Bronchial epithelial cell (primary cell): ENCODE results near the gene CDH3. TPM values are rescaled to one million over a fixed set of nuclear protein-coding genes. Genes with fewer than 3 reads are reported as not detected.

Source experiments
- DNase-seq: peaks from one replicate; pipeline ENCODE4 v3.0.0-alpha.2; 2010; ENCODE audit warnings: low read depth
- FAIRE-seq: peaks from 2 replicates; lab custom pipeline; 2011; peaks lifted over from hg19 to GRCh38; lab: Jason Lieb, UNC
- H3K27me3 ChIP-seq: 2 replicates; pipeline ENCODE4 v1.5.1; 2011; ENCODE audit warnings: low read length; ENCODE audit not compliant: control insufficient read depth, insufficient read depth
- H3K36me3 ChIP-seq: 2 replicates; pipeline ENCODE4 v1.5.1; 2011; ENCODE audit warnings: low read length; ENCODE audit not compliant: control insufficient read depth, insufficient read depth
- H3K4me3 ChIP-seq: 2 replicates; pipeline ENCODE4 v1.5.1; 2011; ENCODE audit warnings: mild to moderate bottlenecking, low read depth, low read length, control low read depth
- total RNA-seq: library from RNA; depleted of rRNA; stranded (reverse); fragments of >200 nt; gene quantifications from 2 replicates; pipeline ENCODE4 v1.2.1, GENCODE V29; 2014
- TF ChIP-seq, protein P1 (sequence below): IDR thresholded peaks from 2 replicates; pipeline ENCODE4 v1.5.1; 2011; ENCODE audit warnings: mild to moderate bottlenecking, moderate library complexity, low read length, control low read depth, inconsistent platforms; ENCODE audit not compliant: insufficient read depth, severe bottlenecking

Gene CDH3
- total RNA-seq, 1 donor from 2014 or later, result 564 TPM

DNA sequence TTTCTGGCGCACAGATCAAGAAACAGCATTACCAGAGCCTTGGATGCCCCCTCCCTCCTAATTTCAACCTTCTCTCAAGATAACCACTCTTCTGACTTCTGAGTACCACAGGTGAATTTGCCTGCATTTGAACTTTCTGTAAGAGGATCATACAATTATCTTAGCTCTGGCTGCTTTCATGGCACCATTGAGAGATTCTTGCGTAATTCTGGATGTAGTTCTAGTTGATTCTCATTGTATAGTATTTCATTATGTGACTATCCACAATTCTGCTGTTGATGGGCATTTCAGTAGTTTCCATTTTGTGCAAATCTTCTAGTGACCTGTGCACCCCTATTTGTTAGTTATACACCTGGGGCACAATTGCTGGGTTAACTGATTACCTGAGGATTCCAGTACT, 7.5 kb downstream of the CDH3 start:
- H3K36me3 ChIP-seq, result peaks cover 25% of the 10 kb centered on the region
- TF ChIP-seq, protein P1, sequence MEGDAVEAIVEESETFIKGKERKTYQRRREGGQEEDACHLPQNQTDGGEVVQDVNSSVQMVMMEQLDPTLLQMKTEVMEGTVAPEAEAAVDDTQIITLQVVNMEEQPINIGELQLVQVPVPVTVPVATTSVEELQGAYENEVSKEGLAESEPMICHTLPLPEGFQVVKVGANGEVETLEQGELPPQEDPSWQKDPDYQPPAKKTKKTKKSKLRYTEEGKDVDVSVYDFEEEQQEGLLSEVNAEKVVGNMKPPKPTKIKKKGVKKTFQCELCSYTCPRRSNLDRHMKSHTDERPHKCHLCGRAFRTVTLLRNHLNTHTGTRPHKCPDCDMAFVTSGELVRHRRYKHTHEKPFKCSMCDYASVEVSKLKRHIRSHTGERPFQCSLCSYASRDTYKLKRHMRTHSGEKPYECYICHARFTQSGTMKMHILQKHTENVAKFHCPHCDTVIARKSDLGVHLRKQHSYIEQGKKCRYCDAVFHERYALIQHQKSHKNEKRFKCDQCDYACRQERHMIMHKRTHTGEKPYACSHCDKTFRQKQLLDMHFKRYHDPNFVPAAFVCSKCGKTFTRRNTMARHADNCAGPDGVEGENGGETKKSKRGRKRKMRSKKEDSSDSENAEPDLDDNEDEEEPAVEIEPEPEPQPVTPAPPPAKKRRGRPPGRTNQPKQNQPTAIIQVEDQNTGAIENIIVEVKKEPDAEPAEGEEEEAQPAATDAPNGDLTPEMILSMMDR, result no peak
- DNase-seq, result no peak
- no peaks in the 10 kb centered on the region for H3K27me3 ChIP-seq
- no peak for FAIRE-seq
- H3K4me3 ChIP-seq, result no peak overlapping the region

DNA sequence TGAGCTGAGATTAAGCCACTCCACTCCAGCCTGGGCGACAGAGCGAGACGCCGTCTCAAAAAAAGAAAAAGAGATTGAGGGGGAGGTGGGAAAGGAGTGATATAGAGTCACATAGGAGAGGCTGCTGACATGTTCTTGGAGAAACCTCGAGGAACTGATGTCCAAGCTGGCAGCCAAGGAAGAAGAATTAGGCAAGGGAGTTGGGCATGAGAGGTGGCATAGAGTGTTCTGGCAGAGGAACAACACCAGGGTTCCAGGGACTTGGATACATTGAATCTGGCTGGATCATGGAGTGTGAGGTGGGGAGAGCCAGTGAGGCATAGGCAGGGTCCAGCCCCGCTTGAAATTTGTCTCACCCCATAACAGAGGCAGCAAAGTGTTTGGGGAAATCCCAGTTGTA, 10.7 kb downstream of the CDH3 start:
- Histone ChIP-seq H3K4me3 (no peak overlapping the region), H3K27me3 (no peaks in the 10 kb centered on the region), H3K36me3 (peaks cover 12% of the 10 kb centered on the region)
- DNase-seq (no peak), FAIRE-seq (no peak)
- TF ChIP-seq, protein P1, result no peak

DNA sequence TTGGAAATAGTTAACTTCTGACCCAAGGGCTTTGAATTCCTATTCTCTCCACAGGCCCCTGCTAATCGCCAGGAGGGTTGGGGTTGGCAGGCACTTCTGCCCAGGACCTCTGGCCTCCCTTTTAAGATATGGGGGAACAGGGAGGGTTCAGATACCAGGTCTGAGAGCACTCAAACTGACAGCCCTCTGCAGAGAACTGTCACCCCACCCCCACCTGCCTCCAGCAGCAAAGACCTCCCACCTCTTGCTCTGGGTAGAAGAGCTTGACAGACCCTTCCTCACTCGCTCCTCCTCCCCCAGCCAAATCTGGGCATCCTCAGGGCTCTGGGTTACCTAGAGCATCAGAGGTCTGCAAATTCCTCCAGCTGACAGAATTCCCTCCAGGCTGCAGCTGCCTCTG, 11.6 kb downstream of the CDH3 start:
- Histone ChIP-seq H3K27me3 (no peaks in the 10 kb centered on the region), H3K36me3 (peaks cover 8% of the 10 kb centered on the region), H3K4me3 (no peak overlapping the region)
- FAIRE-seq, result no peak
- TF ChIP-seq, protein P1, result no peak
- no peak for DNase-seq

DNA sequence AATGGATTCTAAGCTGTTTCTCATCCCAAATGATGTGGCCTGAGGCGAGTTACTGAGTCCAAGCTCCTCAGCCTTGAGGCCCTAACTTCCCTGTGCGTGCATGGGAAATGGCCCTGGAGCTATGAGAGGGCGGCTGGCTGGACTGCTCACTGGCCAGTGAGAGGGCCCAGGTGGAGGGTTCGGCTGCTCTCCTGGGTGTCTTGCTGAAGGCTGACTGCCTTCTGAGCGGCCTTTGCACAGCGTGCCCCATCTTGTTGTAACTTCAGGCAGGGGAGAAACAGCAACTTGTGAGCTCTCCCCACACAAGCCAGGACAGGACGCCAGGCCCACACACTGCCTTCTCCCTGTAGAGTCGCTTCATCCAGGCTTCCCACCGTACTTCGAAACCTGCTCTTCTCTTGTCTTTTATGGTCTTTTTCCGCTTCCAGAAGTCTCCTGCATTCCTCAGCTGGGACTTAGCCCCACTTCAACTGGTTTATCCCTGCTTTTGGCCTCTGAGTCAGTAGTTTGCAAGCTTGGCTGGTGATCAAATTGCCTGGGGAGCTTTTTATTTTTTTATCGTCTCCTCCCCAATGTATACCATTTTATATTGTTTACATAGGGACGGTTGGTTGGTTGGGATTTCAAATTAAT, 13.3 kb downstream of the CDH3 start:
- H3K4me3 ChIP-seq, result no peak overlapping the region
- H3K27me3 ChIP-seq, result no peaks in the 10 kb centered on the region
- H3K36me3 ChIP-seq, result peaks cover 3% of the 10 kb centered on the region
- TF ChIP-seq, protein P1, result no peak
- DNase-seq, result peak; percentile 99
- peak; percentile 100 for FAIRE-seq

DNA sequence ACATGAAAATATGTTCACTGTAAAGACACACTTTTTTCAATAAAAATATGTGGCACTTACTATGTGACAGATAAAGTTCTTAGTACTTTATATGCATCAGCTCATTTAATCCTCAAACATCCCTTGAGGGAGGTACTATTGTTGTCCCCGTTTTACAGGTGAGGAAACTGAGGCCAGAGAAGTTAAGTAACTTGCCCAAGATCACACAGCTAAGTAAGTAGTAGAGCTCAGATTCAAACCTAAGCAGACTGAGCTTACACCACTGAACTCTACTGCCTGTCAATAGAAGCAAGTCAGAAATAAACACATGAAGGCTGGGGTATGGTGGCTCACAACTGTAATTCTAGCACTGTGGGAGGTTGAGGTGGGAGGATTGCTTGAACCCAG, 13.9 kb downstream of the CDH3 start:
- Histone ChIP-seq H3K27me3 (no peaks in the 10 kb centered on the region), H3K36me3 (peaks cover 3% of the 10 kb centered on the region), H3K4me3 (no peak overlapping the region)
- TF ChIP-seq, protein P1, result no peak
- DNase-seq (no peak), FAIRE-seq (no peak)
